ENCODE measurements around the gene ERGIC1.

DNA sequence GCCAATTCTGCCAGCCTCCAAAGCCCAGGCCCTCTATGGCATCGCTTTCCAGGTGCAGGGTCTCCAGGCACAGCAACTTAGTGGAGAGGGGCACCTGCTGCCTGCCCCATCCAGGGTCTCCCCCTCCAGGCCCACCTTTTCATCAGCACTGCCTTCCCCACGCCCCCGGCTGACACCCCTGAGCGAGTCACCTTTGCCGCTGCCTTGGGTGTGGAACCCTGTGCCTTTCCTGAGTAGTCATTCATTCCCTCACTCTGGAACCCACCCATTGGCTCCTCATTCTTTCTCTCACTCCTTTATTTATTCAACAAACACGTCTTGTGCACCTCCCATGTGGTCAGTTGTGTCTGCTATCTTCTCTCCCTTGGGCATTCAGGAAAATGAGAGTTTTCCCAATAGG, 110.7 kb downstream of the ERGIC1 start:
- TF ChIP-seq, protein P1, sequence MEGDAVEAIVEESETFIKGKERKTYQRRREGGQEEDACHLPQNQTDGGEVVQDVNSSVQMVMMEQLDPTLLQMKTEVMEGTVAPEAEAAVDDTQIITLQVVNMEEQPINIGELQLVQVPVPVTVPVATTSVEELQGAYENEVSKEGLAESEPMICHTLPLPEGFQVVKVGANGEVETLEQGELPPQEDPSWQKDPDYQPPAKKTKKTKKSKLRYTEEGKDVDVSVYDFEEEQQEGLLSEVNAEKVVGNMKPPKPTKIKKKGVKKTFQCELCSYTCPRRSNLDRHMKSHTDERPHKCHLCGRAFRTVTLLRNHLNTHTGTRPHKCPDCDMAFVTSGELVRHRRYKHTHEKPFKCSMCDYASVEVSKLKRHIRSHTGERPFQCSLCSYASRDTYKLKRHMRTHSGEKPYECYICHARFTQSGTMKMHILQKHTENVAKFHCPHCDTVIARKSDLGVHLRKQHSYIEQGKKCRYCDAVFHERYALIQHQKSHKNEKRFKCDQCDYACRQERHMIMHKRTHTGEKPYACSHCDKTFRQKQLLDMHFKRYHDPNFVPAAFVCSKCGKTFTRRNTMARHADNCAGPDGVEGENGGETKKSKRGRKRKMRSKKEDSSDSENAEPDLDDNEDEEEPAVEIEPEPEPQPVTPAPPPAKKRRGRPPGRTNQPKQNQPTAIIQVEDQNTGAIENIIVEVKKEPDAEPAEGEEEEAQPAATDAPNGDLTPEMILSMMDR (IDR thresholded peaks at IDR 0.05), result no peak
- no peak for TF ChIP-seq POLR2A (IDR thresholded peaks at IDR 0.05)

Measured in stomach (tissue), 4 donors.